HG03521 (cell line): ENCODE data around the gene C2orf42.
"Not testable (repeated sequence)": the region's sequence is repeated elsewhere in the genome, so short reads cannot be mapped to it uniquely, and the experiment has no call there.

ENCODE experiments used
- ATAC-seq: cut with Tn5 transposase; IDR thresholded peaks from one replicate; pipeline ENCODE4 v1.9.1; 2021; ENCODE audit warnings: mild to moderate bottlenecking, moderate library complexity; ENCODE audit not compliant: unreplicated experiment

The C2orf42 gene

DNA sequence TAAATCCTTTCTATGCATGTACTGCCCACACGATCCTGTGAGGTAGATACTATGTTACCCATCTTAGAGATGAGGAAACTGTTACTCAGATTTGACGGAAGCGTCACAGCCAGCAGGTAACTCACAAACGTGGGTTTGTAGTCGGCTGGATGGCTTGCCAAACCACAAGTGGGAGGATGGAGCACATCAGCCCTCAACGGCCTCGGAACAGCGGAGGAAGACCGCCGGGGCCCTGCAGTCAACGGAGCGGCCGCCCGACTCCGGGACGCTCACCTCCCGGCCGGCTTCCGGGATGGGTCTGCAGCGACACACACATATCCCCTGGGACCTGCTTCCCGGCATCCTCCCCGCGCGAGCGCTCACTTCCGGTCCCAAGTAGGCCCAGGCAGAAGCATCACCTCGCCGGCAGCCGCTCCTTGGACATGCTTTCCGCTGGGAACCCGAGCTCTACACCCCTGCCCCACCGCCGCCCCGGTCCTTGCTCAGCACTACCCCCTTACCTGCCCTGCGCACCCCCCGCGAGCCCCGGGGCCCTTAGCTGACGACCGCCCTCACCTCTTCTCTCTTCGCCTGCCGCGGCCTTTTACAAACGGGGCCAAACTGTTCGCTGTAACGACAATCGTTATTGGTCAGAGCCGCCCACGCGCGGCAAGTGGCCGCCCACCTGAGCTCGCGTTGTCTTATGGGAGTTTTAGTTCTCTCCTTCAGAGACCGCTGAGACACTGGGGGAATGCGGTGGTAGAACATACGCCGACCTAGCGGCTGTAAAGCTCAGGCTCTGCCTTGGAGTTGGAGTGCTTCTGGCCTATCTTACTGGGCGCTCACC, at the start of gene C2orf42:
Gene C2orf42, minus strand, starts transcription at position 602 of the 826 bp plus-strand sequence. CDS start 9,034 bp downstream, outside the sequence.
- ATAC-seq: peak; percentile 78

DNA sequence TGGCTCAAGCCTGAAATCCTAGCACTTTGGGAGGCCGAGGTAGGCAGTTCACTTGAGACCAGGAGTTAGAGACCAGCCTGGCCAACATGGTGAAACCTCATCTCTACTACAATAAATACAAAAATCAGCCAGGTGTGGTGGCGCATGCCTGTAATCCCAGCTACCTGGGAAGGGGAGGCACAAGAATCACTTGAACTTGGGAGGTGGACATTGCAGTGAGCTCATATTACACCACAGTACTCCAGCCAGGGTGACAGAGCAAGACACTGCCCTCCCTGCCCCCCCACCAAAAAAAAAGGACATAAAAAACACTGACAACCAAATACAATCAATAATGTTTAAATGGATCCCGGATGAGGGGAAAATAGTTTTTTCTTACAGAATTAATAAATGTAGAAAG, 49.8 kb upstream of the C2orf42 start:
- no peak for ATAC-seq

DNA sequence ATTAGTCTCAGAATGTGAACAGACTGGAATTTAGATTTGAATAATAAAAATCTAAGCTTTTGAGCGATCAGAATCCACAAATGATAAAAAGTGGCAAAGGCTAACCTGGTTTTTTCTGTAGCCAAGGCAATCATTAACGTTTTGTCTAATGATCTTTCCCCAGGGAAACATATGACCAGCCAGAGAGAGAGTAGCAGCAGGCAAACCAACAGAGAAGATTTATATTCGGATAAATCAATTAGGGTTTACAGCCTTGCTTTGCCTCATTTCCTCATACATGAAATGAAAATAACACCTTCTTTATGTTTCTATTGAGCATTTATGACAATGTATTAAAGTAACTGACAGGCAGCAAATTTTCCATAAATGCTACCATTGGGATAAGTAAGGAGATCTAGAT, 43.1 kb upstream of the C2orf42 start:
- ATAC-seq: no peak

DNA sequence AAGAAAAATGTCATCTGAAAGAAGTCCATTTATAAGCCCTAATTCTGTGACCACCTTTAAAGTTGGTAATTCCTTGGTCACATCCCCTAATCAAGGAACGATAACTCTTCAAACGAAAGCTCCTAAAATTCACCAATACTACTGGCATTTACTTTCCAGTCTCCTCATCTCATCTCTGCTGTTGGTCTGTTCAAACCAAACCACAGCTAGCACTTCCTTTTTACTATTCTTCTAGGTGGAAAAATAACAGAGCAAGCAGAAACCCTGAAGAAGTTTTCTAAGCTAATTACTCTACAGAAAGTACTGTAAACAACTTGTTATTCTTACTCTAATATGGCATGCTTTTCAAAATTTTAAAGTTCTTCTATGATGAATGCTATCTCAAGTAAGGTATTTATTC, 36.0 kb upstream of the C2orf42 start:
- ATAC-seq: no peak

DNA sequence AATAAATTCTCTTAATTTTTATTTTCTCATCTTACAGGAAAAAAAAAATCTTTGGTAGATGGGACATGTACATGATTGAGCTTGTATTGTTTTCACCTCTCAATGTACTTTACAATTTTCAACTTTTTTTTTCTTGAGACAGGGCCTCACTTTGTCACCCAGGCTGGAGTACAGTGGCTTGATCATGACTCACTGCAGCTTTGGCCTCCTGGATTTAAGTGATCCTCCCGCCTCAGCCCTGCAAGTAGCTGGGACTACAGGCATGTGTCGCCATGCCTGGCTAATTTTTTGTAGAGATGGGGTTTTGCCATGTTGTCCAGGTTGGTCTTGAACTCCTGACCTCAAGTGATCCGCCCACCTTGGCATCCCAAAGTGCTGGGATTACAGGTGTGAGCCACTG, 32.5 kb upstream of the C2orf42 start:
- not testable (repeated sequence) for ATAC-seq

DNA sequence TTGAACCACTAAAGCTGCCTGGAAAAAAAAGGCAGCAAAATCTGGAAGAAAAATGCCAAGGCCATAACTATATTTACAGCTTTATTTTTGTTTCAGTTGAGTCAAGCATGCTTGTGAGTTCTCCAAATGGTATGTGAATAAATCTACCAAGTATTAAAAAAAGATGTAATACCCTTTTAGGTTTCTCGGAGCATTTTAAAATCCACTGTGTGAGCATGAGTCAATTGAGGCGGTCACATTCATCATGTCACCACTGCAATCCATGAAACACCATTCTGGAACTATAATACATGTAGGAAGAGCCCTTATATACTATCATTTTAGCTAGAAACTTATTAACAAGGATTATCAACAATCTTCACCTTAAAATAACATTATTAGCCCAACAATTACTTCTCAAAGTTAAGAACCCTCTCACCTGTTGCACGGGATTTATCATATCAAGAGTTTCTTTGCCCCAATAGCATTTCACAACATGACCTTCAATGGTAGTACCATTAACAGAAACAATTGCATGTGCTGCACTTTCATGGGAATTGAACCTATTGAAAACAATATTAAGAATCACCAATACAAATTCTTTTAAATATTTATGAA, 24.2 kb upstream of the C2orf42 start:
- ATAC-seq: no peak

DNA sequence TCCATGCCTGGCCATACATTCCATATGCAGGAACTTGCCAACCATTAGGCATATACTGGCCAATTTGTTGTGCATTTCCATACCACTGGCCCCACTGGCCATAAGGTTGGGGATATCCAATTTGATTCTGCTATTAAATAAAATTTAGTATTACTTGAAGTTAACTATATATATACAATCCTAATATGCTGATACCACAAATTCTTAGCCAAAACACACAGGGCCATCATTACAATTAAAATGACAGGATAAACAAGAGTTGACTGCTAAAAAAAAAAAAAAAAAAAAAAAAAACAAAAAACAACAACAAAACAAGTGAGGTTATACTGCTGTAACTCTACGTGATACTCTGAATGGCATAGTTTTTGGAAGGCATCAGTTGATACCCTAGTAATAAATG, 23.5 kb upstream of the C2orf42 start:
- no peak for ATAC-seq

DNA sequence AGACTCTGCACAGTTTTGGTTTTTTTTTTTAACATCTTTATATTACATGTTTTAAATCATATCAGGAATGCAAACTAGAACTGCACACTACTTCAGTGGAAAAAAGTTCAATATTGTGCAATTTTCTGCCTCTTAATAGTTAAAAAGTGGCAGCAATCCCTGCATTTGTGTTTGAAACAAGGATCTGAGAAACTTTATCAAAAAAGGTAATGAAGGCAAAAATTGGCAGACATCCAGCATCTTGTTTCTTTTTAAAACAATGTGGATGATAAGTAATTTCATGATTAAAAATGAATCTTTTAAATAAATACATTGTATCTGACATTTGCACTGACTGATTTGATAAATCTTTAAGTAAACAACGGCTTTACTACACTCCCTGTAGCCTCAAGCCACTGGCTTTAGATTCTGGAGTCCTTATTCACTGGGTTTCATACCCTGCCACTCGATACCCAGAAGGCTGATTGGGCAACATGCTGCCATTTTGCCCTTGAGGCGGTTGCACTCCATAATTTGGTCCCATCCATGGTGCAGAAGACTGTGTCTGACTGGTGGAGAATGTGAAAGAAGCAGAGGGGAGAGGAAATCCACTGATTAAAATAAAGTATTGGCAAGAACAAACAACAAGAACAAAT, 21.6 kb upstream of the C2orf42 start:
- ATAC-seq: no peak

DNA sequence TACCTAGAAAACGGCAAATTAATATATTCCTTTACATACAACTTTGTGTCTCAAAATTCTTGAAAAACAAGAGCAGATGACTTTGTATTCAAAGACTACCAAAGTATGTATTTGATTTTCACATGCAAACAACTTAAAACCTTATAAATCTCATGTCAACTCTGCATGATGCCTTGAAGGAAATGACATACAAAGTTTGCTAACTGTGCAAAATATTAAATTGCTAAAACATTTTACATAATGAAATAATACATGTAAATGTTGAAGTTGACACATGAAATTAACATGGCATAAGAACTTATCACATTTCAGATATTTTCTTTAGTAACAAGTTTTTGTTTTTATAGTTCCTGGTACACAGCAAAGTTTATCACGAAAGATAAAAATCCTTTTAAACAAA, 20.8 kb upstream of the C2orf42 start:
- ATAC-seq: no peak

DNA sequence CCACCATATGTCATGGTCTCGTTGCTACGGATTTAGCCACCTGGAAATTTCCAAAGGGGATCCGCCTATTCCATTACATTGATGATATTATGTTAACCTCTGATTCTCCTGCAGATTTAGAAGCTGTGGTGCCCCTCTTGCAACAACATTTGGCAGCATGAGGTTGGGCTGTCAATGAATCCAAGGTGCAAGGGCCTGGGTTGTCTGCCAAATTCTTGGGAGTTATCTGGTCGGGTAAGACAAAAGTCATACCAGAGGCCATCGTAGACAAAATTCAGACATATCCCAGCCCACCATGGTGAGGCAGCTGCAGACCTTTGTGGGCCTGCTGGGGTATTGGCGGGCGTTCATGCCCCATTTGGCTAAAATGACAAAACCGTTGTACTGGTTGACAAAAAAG, 13.6 kb upstream of the C2orf42 start:
- ATAC-seq: no peak

DNA sequence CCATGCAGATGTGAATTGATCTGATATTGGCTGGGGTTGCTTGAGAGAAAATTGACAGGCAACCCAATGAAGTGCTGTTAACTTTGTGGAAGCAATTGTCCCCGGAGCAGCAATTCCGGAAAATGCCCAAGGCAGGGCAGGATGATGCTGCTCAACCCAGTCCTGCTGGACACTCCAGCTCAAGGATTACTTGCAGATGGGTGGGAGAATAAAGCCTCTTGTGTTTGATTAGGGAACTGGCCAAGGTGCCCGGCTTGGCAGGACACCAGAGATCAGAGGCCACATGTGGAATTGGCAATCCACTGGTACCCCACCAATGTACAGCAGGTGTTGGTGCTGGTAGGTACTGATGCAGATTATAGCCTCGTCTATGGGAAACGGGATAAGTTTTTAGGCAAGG, 12.3 kb upstream of the C2orf42 start:
- no peak for ATAC-seq

DNA sequence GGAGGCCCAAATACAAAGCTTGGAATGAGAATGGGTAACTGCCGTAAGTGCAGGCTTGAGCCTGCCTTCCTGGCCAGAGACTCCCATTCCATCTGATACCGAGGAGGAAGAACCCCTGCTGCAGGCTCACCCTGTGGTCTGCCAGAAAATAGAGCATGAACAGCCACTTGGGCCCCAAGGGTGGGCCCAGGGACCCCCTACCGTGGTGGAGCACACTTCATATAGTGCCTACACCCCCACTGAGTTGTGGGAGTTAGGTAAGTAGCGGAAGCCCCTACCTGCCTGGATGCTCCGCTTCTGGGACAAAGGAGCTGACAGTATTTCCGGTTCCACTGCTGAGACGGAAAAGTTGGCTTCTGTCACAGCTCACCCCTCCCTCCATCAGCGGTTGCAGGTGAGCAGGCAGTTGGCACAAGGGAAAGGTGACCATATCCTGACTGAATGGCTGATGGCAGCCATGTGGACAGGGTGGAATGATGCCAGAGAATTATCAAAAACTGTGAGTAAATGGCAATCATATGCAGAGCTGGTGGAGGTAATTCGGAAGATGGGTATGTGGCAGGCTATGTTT, 11.5 kb upstream of the C2orf42 start:
- no peak for ATAC-seq

DNA sequence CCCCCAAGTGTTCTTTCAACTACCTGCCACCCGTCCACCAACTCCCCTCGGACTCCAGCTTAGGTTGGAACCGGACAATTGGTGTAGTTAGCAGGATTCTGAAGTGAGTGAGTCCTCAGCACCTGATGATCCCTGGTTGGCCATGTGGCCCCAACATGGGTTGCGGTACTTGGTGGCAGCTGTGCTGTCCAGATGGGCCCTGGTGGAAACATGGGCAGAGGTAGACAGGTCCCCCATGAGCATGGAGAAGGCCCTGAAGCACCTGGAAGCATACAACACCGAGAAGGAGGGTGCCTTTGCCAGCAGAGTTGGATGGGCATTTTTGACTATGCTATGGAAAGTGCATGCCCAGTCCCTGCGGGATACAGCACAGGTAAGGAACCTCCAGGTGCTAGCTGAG, 11.0 kb upstream of the C2orf42 start:
- no peak for ATAC-seq

DNA sequence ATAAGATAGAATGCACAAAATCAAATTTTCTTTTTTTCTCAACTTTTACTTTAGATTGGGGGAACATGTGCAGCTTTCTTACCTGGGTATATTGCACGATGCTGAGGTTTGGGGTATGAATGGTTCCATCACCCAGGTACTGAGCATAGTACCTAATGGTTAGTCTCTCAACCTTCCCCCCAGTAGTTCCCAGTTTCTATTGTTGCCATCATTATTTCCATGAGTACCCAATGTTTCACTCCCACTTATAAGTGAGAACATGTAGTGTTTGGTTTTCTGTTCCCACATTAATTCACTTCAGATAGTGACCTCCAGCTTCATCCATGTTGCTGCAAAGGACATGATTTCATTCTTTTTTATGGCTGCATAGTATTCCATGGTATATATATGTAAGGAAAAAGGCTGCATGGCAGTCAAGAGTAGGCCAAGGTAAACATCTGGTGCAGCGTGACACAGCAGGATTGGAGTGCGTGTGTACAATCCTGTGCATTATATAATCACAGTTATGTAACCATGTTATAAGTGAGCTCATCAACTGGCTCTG, 10.5 kb upstream of the C2orf42 start:
- no peak for ATAC-seq

DNA sequence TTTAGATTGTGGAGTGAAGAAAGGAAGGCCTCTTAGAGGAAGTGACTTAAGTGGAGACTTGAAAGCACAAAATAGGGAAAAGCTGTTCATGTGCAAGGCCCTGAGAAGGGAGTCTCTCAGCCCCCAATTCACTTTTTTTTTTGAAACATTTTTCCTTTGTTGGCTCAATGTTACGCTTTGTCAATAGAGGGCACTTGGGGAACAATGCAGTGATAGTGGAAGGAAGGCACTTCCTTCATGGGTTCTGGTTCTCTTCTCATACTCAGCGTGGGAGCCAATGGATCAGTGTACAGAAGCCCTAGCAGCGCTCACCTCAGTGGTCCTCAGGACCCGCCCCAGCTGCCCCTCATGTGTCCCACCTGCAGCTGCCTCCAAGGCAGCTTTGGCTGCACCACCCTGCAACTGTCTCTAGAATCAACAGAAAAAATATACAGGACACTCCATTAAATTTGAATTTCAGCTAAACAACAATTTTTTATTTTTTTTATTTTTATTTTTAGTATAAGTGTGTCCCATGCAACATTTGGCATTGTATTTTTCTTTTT, 8.6 kb upstream of the C2orf42 start:
- ATAC-seq: no peak

DNA sequence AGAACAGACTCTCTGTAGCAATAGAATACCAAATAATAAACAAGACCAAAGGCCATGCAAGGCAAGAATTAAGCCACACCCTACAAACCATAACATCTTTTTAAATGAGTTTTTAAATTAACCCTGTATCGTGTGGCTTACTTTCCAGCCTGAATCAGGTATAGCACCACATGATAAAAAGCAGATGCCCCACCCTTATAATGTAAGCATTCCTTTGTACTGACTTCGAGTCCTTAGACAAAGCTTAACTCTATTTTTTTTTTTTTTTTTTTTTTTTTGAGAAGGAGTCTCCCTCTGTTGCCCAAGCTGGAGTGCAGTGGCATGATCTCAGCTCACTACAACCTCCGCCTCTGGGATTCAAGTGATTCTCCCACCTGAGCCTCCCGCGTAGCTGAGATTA, 1.7 kb upstream of the C2orf42 start:
- ATAC-seq: no peak

DNA sequence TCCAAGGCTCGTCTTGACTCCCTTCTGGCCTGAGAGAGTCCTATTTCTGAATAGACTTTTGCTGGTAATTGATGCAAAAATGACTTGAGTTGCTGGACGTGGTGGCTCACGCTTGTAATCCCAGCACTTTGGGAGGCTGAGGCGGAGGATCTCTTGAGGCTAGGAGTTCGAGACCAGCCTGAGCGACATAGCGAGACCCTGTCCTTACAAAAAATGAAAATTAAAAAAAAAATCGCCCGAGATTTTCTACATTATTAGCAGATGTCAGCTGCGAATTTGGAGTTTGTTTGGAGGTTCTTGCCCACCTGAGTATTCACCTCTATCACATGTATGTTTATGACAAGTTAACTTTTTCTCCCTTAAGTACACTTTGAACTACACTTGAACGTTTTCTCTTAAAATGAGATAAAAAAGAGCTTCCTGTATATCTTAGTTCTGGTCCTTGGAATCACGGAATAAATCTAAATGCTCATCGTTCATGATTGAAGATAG, 471 bp upstream of the C2orf42 start:
- ATAC-seq: no peak

DNA sequence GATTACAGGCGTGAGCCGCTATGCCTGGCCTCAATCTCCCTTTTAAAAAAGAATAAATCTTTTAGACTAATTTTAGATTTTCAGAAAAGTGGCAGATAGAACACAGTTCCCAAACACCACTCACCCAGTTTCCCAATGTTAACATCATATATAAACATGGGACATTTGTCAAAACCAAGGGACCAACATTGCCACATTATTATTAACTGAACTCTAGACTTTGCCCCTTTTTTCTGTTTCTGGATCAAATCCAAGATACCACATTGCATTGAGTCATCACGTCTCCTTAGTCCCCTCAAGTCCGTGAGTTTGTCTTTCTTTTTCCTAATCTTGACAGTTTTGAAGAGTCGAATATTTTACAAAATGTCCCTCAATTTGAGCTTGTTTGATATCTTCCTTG, 2.4 kb downstream of the C2orf42 start:
- no peak for ATAC-seq

DNA sequence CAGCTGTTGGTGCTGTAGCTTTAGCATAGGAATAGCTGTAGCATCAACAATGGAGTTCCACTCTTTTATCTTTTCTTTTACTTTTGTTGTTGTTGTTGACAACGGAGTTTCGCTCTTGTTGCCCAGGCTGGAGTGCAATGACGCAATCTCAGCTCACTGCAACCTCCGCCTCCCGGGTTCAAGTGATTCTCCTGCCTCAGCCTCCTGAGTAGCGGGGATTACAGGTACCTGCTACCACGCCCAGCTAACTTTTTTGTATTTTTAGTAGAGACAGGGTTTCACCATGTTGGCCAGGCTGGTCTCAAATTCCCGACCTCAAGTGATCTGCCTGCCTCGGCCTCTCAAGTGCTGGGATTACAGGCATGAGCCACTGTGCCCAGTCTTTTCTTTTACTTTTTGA, 3.6 kb downstream of the C2orf42 start:
- not testable (repeated sequence) for ATAC-seq

DNA sequence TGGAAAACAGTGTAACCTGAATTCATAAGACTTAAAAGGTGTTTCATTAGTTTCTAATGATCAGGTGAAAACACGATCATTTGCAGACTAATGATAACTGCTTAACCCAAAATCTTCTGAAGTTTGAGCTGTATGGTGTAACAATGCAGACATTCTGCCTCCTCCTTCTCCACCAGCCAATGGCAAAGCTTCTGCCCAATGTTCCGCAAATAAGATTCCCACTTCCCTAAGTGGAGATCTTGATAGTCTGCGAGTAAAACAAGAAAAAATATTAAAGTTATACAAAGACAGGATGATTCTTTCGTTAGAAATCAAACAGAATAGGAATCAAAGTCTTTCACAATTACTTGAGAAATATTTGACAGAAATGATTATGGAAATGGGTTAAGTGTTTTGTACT, 8.1 kb downstream of the C2orf42 start:
- no peak for ATAC-seq

DNA sequence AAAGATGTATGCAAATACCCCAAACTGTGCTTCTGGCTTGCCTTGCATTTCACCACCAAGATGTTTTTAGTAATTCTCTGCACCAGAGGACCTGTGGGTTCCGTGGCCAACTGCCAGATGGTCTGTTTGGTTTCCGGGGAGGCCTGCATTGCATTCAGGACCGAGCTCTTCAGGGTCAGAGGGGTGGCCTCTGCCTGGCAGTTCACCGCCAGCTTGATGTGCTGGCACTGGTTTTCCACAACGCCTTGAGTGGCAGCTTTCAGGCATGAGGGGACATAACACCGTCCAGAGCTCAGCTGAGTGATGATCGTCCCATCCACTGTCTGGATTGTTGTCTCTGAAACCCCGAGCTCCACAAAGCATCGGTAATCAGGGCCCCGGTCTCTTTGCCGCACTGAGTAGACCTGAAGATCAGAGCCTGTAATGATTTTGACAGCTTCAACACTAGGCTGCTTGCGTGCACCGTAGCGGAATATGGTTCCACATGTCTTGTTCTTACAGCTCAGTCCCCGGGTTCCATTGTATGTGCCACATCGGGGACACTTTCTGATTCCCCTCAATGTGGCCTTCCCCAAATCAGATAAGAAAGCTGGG, 9.4 kb downstream of the C2orf42 start:
- ATAC-seq: peak; percentile 77
